Neuronal stem cell (in vitro differentiated cells): Measurements from ENCODE around the gene HOXA6.

Experiments
- DNase-seq: peaks from one replicate; pipeline ENCODE4 v3.0.0-alpha.2; 2013; ENCODE audit warnings: low spot score
- H2AFZ ChIP-seq: one replicate; pipeline ENCODE4 v1.6.1; 2013; ENCODE audit warnings: mild to moderate bottlenecking, low read length, inconsistent platforms
- H2AK5ac ChIP-seq: 2 replicates; pipeline ENCODE4 v1.6.1; 2013; ENCODE audit warnings: low read depth, mild to moderate bottlenecking, inconsistent platforms, low read length, moderate library complexity, mixed read lengths
- H2BK120ac ChIP-seq: 2 replicates; pipeline ENCODE4 v1.6.1; 2013; ENCODE audit warnings: low read depth, mild to moderate bottlenecking, inconsistent platforms, low read length, moderate library complexity, mixed read lengths
- H2BK12ac ChIP-seq: one replicate; pipeline ENCODE4 v1.6.1; 2013; ENCODE audit warnings: low read length, inconsistent platforms
- H2BK15ac ChIP-seq: 2 replicates; pipeline ENCODE4 v1.6.1; 2013; ENCODE audit warnings: mild to moderate bottlenecking, low read length, inconsistent platforms, mixed read lengths
- H2BK5ac ChIP-seq: one replicate; pipeline ENCODE4 v1.6.1; 2013; ENCODE audit warnings: inconsistent platforms, mild to moderate bottlenecking, low read length, moderate library complexity
- H3K14ac ChIP-seq: one replicate; pipeline ENCODE4 v1.6.1; 2013; ENCODE audit warnings: low read length, inconsistent platforms
- H3K18ac ChIP-seq: 2 replicates; pipeline ENCODE4 v1.6.1; 2013; ENCODE audit warnings: low read length, inconsistent platforms
- H3K23ac ChIP-seq: 2 replicates; pipeline ENCODE4 v1.6.1; 2013; ENCODE audit warnings: low read depth, mild to moderate bottlenecking, mixed read lengths, low read length, inconsistent platforms; ENCODE audit not compliant: poor library complexity
- H3K27ac ChIP-seq: replicated peaks from 3 replicates; pipeline ENCODE4 v1.5.1; 2013; ENCODE audit warnings: low read length, inconsistent platforms
- H3K27me3 ChIP-seq, 3 experiments: 2 replicates each; pipeline ENCODE4 v1.6.1; 2013; ENCODE audit warnings: low read length in 3 of 3, mild to moderate bottlenecking in 2 of 3, inconsistent platforms in 1 of 3, low read depth in 1 of 3, mixed read lengths in 1 of 3, moderate library complexity in 1 of 3; ENCODE audit not compliant: control insufficient read depth in 3 of 3, insufficient read depth in 3 of 3
- H3K36me3 ChIP-seq, 2 donors: replicated peaks in 1 of 2; 2 replicates each; pipeline ENCODE4 v1.6.1; 2013; ENCODE audit warnings: low read length in 2 of 2; ENCODE audit not compliant: control insufficient read depth in 2 of 2, insufficient read depth in 2 of 2
- H3K4ac ChIP-seq: 2 replicates; pipeline ENCODE4 v1.6.1; 2013; ENCODE audit warnings: inconsistent platforms, mild to moderate bottlenecking, low read length, moderate library complexity
- H3K4me1 ChIP-seq, 2 donors: 1 replicate in 1 of 2; 2 replicates in 1 of 2; pipeline ENCODE4 v1.6.1; 2013; ENCODE audit warnings: low read length in 2 of 2, low read depth in 1 of 2; ENCODE audit not compliant: control insufficient read depth in 2 of 2, insufficient read depth in 1 of 2
- H3K4me2 ChIP-seq: one replicate; pipeline ENCODE4 v1.6.1; 2013; ENCODE audit warnings: mild to moderate bottlenecking, low read length, inconsistent platforms; ENCODE audit not compliant: insufficient read depth, poor library complexity, severe bottlenecking
- H3K4me3 ChIP-seq, 2 donors: 2 replicates each; pipeline ENCODE4 v1.5.1; 2013; ENCODE audit warnings: low read length in 2 of 2, mild to moderate bottlenecking in 2 of 2, inconsistent platforms in 1 of 2, moderate library complexity in 1 of 2
- H3K79me1 ChIP-seq: one replicate; pipeline ENCODE4 v1.6.1; 2013; ENCODE audit warnings: low read depth, mild to moderate bottlenecking, inconsistent platforms, low read length, moderate library complexity
- H3K9ac ChIP-seq: one replicate; pipeline ENCODE4 v1.6.1; 2013; ENCODE audit warnings: mild to moderate bottlenecking, low read depth, low read length, inconsistent platforms; ENCODE audit not compliant: poor library complexity
- H3K9me3 ChIP-seq, 2 donors: replicated peaks in 1 of 2; 2 replicates each; pipeline versions ENCODE3 to v1.6.1; 2013; ENCODE audit warnings: low read length in 2 of 2, mild to moderate bottlenecking in 2 of 2, inconsistent platforms in 1 of 2, low read depth in 1 of 2, mixed read lengths in 1 of 2, moderate library complexity in 1 of 2; ENCODE audit not compliant: control insufficient read depth in 2 of 2, insufficient read depth in 1 of 2
- H4K8ac ChIP-seq: one replicate; pipeline ENCODE4 v1.6.1; 2013; ENCODE audit warnings: low read depth, mild to moderate bottlenecking, inconsistent platforms, low read length, moderate library complexity
- H4K91ac ChIP-seq: one replicate; pipeline ENCODE4 v1.6.1; 2013; ENCODE audit warnings: low read length, low read depth, mild to moderate bottlenecking, inconsistent platforms; ENCODE audit not compliant: poor library complexity
- WGBS, 2 donors: extraction: QIAGEN DNeasy Blood & Tissue Kit; methylation state at CpG; one replicate each; pipeline ENCODE4 v1.1.7; 2013; ENCODE audit warnings: missing lambda C conversion rate in 2 of 2, mixed read lengths in 1 of 2; ENCODE audit not compliant: insufficient read length in 2 of 2, insufficient replicate concordance in 1 of 2; ENCODE audit errors: extremely low coverage in 2 of 2; 5-methylcytosine and 5-hydroxymethylcytosine counted together

Gene HOXA6

GRCh38 chr7:27173511-27173955 lies 26.0 kb upstream of the HOXA6 start:
- no peak for DNase-seq
- no peak overlapping the region for H2BK15ac ChIP-seq
- no peak overlapping the region for H4K91ac ChIP-seq
- H3K79me1 ChIP-seq: no peaks in the 10 kb centered on the region
- no peak overlapping the region for H2AK5ac ChIP-seq
- H3K36me3 ChIP-seq: no peaks in the 10 kb centered on the region
- H4K8ac ChIP-seq: no peak overlapping the region
- H3K14ac ChIP-seq: no peak overlapping the region
- H3K9me3 ChIP-seq: peaks cover 0 to 16% of the 10 kb centered on the region in 2 donors
- peaks cover 75 to 99% (median 94%) of the 10 kb centered on the region in 3 experiments for H3K27me3 ChIP-seq
- H3K4me3 ChIP-seq: no peak overlapping the region
- H2BK12ac ChIP-seq: no peak overlapping the region
- WGBS, 2 donors: no CpG with 5 or more reads among the region's 59 CpGs
- no peak overlapping the region for H3K4ac ChIP-seq
- no peak overlapping the region for H3K4me2 ChIP-seq
- no peak overlapping the region for H3K18ac ChIP-seq
- no peak overlapping the region for H2BK120ac ChIP-seq
- H2AFZ ChIP-seq: peak overlapping the region; percentile 85
- peak overlapping the region; percentile 39 for H2BK5ac ChIP-seq
- H3K23ac ChIP-seq: peak overlapping the region; percentile 80
- H3K4me1 ChIP-seq: no peaks in the 10 kb centered on the region
- no peak overlapping the region for H3K27ac ChIP-seq
- no peak overlapping the region for H3K9ac ChIP-seq

DNA sequence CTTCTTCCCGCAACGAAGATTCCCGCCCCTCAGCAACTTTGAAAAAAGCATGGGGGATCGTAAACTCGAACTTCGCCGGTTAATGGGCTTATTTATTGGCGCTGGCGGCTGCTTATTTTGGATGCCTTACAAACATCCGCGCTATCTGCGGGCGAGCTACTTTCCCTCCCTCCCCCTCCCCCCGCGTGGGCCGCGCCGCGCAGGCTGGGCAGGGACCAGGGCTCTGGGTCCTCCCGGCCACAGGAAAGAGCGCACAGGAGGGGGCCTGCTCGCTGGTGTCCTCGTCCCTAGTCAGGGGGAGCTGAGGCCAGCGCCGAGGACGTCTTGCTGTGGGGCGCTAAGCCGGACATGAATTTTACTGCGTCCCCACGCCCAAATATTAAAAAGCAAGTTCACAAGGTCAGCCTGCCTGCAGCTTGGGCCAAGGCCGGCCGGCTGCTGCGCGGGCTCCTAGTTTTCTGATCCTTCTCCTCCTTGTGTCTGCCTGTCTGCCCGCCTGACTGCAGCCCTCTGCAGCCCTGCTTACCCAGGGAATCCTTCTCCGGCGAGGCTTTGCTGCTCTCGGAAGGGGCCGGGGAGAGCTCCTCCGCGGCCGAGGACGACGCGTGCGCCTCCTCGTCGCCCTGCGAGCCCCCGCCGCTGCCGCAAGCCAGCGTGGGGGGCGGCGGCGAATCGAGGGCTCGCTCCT lies 25.4 kb upstream of the HOXA6 start:
- Histone ChIP-seq H4K8ac (no peak overlapping the region), H3K4me2 (peak overlapping the region; percentile 11), H3K27me3 (peaks cover 80 to 99% (median 94%) of the 10 kb centered on the region in 3 experiments), H3K23ac (peak overlapping the region; percentile 70), H3K36me3 (no peaks in the 10 kb centered on the region), H3K4me3 (no peak overlapping the region), H3K4me1 (no peaks in the 10 kb centered on the region), H3K27ac (no peak overlapping the region), H2BK5ac (no peak overlapping the region), H3K4ac (no peak overlapping the region), H3K9me3 (peaks cover 0 to 16% of the 10 kb centered on the region in 2 donors), H3K79me1 (no peaks in the 10 kb centered on the region), H2AK5ac (no peak overlapping the region), H4K91ac (no peak overlapping the region), H3K9ac (no peak overlapping the region), H2BK120ac (no peak overlapping the region), H2BK15ac (no peak overlapping the region), H2AFZ (peak overlapping the region; percentile 85), H3K14ac (no peak overlapping the region), H3K18ac (no peak overlapping the region), H2BK12ac (no peak overlapping the region)
- WGBS, 2 donors: no CpG with 5 or more reads among the region's 58 CpGs
- DNase-seq: no peak

DNA sequence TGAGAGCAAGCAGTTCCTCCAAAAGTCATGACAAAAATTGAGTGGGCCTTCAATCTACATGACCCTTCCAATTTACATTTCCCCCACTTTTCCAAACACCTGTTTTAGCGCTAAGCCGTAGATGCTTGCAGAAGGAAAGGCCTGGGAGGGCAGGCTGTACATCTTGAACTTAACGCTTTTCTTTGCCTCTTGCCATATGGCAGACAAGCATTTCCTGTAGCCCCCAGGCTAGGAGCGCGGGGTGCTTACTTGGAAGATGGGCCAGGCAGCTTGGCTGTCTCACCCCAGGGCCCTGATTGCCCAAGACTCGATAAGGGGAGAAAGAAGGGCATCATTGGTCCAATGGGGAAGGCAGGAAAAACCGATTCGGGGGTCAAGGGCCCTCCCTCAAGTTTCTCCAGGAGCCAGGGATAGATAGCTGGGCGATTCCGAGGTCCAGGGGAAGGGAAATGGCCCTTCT lies 24.8 kb upstream of the HOXA6 start:
- Histone ChIP-seq H3K27me3 (peaks cover 81 to 99% (median 94%) of the 10 kb centered on the region in 3 experiments), H4K8ac (no peak overlapping the region), H2BK120ac (no peak overlapping the region), H3K23ac (no peak overlapping the region), H4K91ac (no peak overlapping the region), H3K18ac (no peak overlapping the region), H3K4me1 (no peaks in the 10 kb centered on the region), H3K4ac (no peak overlapping the region), H3K14ac (no peak overlapping the region), H2BK5ac (no peak overlapping the region), H2AK5ac (no peak overlapping the region), H2BK15ac (no peak overlapping the region), H3K9me3 (peaks cover 0 to 16% of the 10 kb centered on the region in 2 donors), H2AFZ (no peak overlapping the region), H3K4me2 (no peak overlapping the region), H3K4me3 (no peak overlapping the region), H3K36me3 (no peaks in the 10 kb centered on the region), H3K27ac (no peak overlapping the region), H3K9ac (no peak overlapping the region), H3K79me1 (no peaks in the 10 kb centered on the region), H2BK12ac (no peak overlapping the region)
- DNase-seq: no peak
- no CpG with 5 or more reads among the region's 10 CpGs for WGBS, 2 donors

GRCh38 chr7:27171637-27172314 lies 24.2 kb upstream of the HOXA6 start:
- H2BK15ac ChIP-seq: no peak overlapping the region
- H3K23ac ChIP-seq: no peak overlapping the region
- no peak overlapping the region for H2AFZ ChIP-seq
- no peaks in the 10 kb centered on the region for H3K79me1 ChIP-seq
- H2BK12ac ChIP-seq: no peak overlapping the region
- H3K4me1 ChIP-seq: no peaks in the 10 kb centered on the region
- H2BK120ac ChIP-seq: no peak overlapping the region
- no peaks in the 10 kb centered on the region for H3K36me3 ChIP-seq
- no peak overlapping the region for H4K8ac ChIP-seq
- H3K9ac ChIP-seq: no peak overlapping the region
- peaks cover 83 to 99% (median 94%) of the 10 kb centered on the region in 3 experiments for H3K27me3 ChIP-seq
- H2AK5ac ChIP-seq: no peak overlapping the region
- DNase-seq: no peak
- H3K14ac ChIP-seq: no peak overlapping the region
- no peak overlapping the region for H4K91ac ChIP-seq
- no peak overlapping the region for H2BK5ac ChIP-seq
- no peak overlapping the region for H3K27ac ChIP-seq
- WGBS, 2 donors: no CpG with 5 or more reads among the region's 30 CpGs
- peaks cover 0 to 16% of the 10 kb centered on the region in 2 donors for H3K9me3 ChIP-seq
- H3K4me3 ChIP-seq: no peak overlapping the region
- no peak overlapping the region for H3K4me2 ChIP-seq
- H3K4ac ChIP-seq: no peak overlapping the region
- H3K18ac ChIP-seq: no peak overlapping the region
